ENCODE measurements around the gene KCTD16. TPM values are rescaled to one million over a fixed set of nuclear protein-coding genes. Genes with fewer than 3 reads are reported as not detected.

KCTD16 gene
- total RNA-seq, 1 experiment from 2014 or later, result 0.29 TPM

GRCh38 chr5:144275329-144275728 is 104.7 kb downstream of the KCTD16 start:
- Mint-ChIP-seq H3K27me3 (ENCODE audit: insufficient read depth, unreplicated experiment) (no peaks in the 10 kb centered on the region), H3K4me1 (ENCODE audit: low read depth, unreplicated experiment) (peaks cover 8% of the 10 kb centered on the region), H3K9me3 (ENCODE audit: unreplicated experiment) (peaks cover 36% of the 10 kb centered on the region), H3K27ac (ENCODE audit: unreplicated experiment) (no peak overlapping the region), H3K4me3 (ENCODE audit: unreplicated experiment) (no peak overlapping the region), H3K36me3 (ENCODE audit: insufficient read depth, unreplicated experiment) (peaks cover 5% of the 10 kb centered on the region)
- H3K36me3 ChIP-seq (ENCODE audit: control insufficient read depth, insufficient read depth, low read length), result no peaks in the 10 kb centered on the region
- peaks cover 13% of the 10 kb centered on the region for H3K9me3 ChIP-seq
- H3K4me1 ChIP-seq, result no peaks in the 10 kb centered on the region
- ChIA-PET POLR2A (no interaction called here), CTCF (no interaction called here)
- no peak overlapping the region for H3K4me3 ChIP-seq (ENCODE audit: low read depth, low read length)
- TF ChIP-seq CTCF (IDR thresholded peaks at IDR 0.05; ENCODE audit: insufficient read depth in 1 of 2, low read depth in 1 of 2, low read length in 1 of 2, severe bottlenecking in 1 of 2, unreplicated experiment in 1 of 2), result no peak
- H3K27me3 ChIP-seq (replicated peaks; ENCODE audit: control insufficient read depth, insufficient read depth, low read length), result no peaks in the 10 kb centered on the region
- no peak for DNase-seq
- BruUV-seq (replicated peaks), result no TSS peak
- intact Hi-C loops (cut with micrococcal nuclease; ENCODE audit: unreplicated experiment), result no loop called here

- Mint-ChIP-seq H3K36me3 (ENCODE audit: insufficient read depth, unreplicated experiment) (peaks cover 14% of the 10 kb centered on the region), H3K4me1 (ENCODE audit: low read depth, unreplicated experiment) (peaks cover 12% of the 10 kb centered on the region), H3K9me3 (ENCODE audit: unreplicated experiment) (peaks cover 44% of the 10 kb centered on the region), H3K4me3 (ENCODE audit: unreplicated experiment) (no peak overlapping the region), H3K27ac (ENCODE audit: unreplicated experiment) (no peak overlapping the region), H3K27me3 (ENCODE audit: insufficient read depth, unreplicated experiment) (no peaks in the 10 kb centered on the region)
- H3K27me3 ChIP-seq (replicated peaks; ENCODE audit: control insufficient read depth, insufficient read depth, low read length), result no peaks in the 10 kb centered on the region
- no TSS peak for BruUV-seq (replicated peaks)
- H3K4me1 ChIP-seq, result peaks cover 2% of the 10 kb centered on the region
- H3K36me3 ChIP-seq (ENCODE audit: control insufficient read depth, insufficient read depth, low read length), result no peaks in the 10 kb centered on the region
- peaks cover 15% of the 10 kb centered on the region for H3K9me3 ChIP-seq
- intact Hi-C loops (cut with micrococcal nuclease; ENCODE audit: unreplicated experiment), result no loop called here
- no peak overlapping the region for H3K4me3 ChIP-seq (ENCODE audit: low read depth, low read length)
- DNase-seq, result no peak
- TF ChIP-seq CTCF (IDR thresholded peaks at IDR 0.05; ENCODE audit: insufficient read depth in 1 of 2, low read depth in 1 of 2, low read length in 1 of 2, severe bottlenecking in 1 of 2, unreplicated experiment in 1 of 2), result no peak
- ChIA-PET CTCF (no interaction called here), POLR2A (no interaction called here)
These were observed 105.6 kb downstream of the KCTD16 start for GRCh38 chr5:144276034-144276822.

GRCh38 chr5:144281784-144282183 is 111.1 kb downstream of the KCTD16 start:
- ChIA-PET POLR2A (interaction anchor here (0.9 kb wide), 1 partner anchor 26 kb away, joined by 3 read pairs; no protein-coding TSS in a partner anchor), CTCF (no interaction called here)
- peaks cover 29% of the 10 kb centered on the region for H3K4me1 ChIP-seq
- no peaks in the 10 kb centered on the region for H3K27me3 Mint-ChIP-seq (ENCODE audit: insufficient read depth, unreplicated experiment)
- H3K27ac Mint-ChIP-seq (ENCODE audit: unreplicated experiment), result peak overlapping the region; percentile 64
- intact Hi-C loops (cut with micrococcal nuclease; ENCODE audit: unreplicated experiment), result loop anchor here (1.0 to 10.0 kb wide), 3 partner anchors 28 to 183 kb away; no protein-coding TSS in a partner anchor
- TF ChIP-seq CTCF (IDR thresholded peaks at IDR 0.05; ENCODE audit: insufficient read depth in 1 of 2, low read depth in 1 of 2, low read length in 1 of 2, severe bottlenecking in 1 of 2, unreplicated experiment in 1 of 2), result no peak
- H3K4me3 ChIP-seq (ENCODE audit: low read depth, low read length), result no peak overlapping the region
- peaks cover 22% of the 10 kb centered on the region for H3K36me3 Mint-ChIP-seq (ENCODE audit: insufficient read depth, unreplicated experiment)
- peak overlapping the region; percentile 29 for H3K4me3 Mint-ChIP-seq (ENCODE audit: unreplicated experiment)
- no TSS peak for BruUV-seq (replicated peaks)
- DNase-seq, result peak; percentile 47 to 63
- no peaks in the 10 kb centered on the region for H3K36me3 ChIP-seq (ENCODE audit: control insufficient read depth, insufficient read depth, low read length)
- H3K27me3 ChIP-seq (replicated peaks; ENCODE audit: control insufficient read depth, insufficient read depth, low read length), result no peaks in the 10 kb centered on the region
- H3K4me1 Mint-ChIP-seq (ENCODE audit: low read depth, unreplicated experiment), result peaks cover 19% of the 10 kb centered on the region
- H3K9me3 ChIP-seq, result peaks cover 14% of the 10 kb centered on the region
- H3K9me3 Mint-ChIP-seq (ENCODE audit: unreplicated experiment), result peaks cover 35% of the 10 kb centered on the region
